ENCODE data around the gene PFKFB2. TPM values are rescaled to one million over a fixed set of nuclear protein-coding genes. Genes with fewer than 3 reads are reported as not detected.

Gene PFKFB2
- total RNA-seq, 4 donors from 2014 or later: 9.4 to 28.7 (median 12.3) TPM

DNA sequence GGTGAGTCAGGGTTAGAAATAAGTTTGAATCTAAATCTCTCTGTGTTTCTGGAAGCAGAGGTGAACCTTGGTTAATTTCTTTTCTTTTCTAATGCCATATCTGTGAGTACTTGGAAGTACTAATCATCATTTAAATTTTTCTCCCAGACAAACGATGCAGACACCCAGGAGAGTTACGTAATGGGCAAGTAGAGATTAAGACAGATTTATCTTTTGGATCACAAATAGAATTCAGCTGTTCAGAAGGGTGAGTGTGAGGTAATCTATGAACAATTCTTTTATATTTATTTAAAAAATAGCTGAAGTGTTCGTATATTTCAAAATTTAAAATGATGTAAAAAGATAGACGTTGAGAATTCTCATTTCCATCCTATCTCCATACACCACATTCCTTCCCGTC lies 62.2 kb downstream of the PFKFB2 start:
- Histone ChIP-seq H3K36me3 (no peaks in the 10 kb centered on the region), H3K27ac (no peak overlapping the region), H3K4me3 (no peak overlapping the region), H3K9me3 (no peaks in the 10 kb centered on the region), H3K27me3 (peaks cover 0 to 6% (median 0%) of the 10 kb centered on the region in 4 donors), H3K4me1 (no peaks in the 10 kb centered on the region)
- intact Hi-C loops (cut with DNase I): no loop called here
- 55 to 59% methylated on average over 5 of the region's 5 CpGs for WGBS, 2 donors
- TF ChIP-seq, protein P1, sequence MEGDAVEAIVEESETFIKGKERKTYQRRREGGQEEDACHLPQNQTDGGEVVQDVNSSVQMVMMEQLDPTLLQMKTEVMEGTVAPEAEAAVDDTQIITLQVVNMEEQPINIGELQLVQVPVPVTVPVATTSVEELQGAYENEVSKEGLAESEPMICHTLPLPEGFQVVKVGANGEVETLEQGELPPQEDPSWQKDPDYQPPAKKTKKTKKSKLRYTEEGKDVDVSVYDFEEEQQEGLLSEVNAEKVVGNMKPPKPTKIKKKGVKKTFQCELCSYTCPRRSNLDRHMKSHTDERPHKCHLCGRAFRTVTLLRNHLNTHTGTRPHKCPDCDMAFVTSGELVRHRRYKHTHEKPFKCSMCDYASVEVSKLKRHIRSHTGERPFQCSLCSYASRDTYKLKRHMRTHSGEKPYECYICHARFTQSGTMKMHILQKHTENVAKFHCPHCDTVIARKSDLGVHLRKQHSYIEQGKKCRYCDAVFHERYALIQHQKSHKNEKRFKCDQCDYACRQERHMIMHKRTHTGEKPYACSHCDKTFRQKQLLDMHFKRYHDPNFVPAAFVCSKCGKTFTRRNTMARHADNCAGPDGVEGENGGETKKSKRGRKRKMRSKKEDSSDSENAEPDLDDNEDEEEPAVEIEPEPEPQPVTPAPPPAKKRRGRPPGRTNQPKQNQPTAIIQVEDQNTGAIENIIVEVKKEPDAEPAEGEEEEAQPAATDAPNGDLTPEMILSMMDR (IDR thresholded peaks at IDR 0.05): no peak
- no peak for TF ChIP-seq POLR2A (IDR thresholded peaks at IDR 0.05)
- DNase-seq: no peak

DNA sequence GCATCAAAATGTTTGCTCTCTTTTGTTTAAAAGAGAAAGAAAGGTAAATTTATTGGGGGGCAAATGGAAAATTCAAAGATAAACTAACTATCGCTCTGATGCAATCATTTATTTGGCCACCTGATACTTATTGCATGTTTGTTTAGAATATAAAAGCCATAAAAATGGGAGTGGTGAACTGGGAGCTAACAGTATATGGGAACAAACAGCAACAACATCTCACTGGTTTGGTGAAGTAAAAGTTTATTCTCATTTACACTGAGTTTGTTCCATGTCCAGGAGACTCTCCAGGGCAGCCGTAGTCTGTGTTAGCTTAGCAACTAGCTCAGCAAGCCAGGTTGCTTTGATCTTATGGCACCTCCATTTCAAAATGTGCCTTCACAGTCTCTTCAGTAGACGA lies 71.3 kb downstream of the PFKFB2 start:
- WGBS, 2 donors: 73% methylated on average over 3 of the region's 3 CpGs
- peaks cover 0 to 17% (median 0%) of the 10 kb centered on the region in 3 donors for H3K9me3 ChIP-seq
- no peak overlapping the region for H3K27ac ChIP-seq
- DNase-seq: no peak
- no peaks in the 10 kb centered on the region for H3K27me3 ChIP-seq
- no peaks in the 10 kb centered on the region for H3K4me1 ChIP-seq
- H3K36me3 ChIP-seq: no peaks in the 10 kb centered on the region
- intact Hi-C loops (cut with DNase I): no loop called here
- TF ChIP-seq POLR2A (IDR thresholded peaks at IDR 0.05): no peak
- TF ChIP-seq, protein P1 (IDR thresholded peaks at IDR 0.05): no peak
- H3K4me3 ChIP-seq: no peak overlapping the region

DNA sequence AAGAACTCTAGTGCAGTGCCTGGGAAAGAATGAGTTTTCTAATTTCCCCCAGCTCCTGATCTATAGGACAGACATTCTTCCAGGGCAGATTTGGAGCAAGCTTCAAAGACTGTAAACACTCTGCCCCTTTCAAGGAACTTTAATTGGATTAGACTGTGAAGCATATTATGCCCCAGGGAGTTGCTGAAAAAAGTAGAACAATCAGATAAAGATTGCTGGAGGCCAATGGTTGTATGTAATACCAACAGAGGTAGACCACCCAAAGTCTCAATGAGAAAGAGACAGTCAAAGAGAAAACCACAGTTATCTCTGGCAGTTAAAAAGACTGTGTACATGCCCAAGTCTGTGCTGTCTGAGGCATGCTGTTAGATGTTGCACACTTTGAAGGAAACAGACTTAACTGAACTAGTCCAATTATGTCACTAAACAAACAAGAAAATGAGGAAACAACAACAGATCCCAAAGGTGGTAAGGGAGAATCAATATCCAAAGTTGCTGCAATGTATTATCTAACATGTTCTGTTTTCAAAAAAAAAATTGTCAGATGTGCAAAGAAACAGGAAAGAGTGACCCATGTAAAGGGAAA lies 75.4 kb downstream of the PFKFB2 start:
- H3K4me1 ChIP-seq: no peaks in the 10 kb centered on the region
- no peaks in the 10 kb centered on the region for H3K27me3 ChIP-seq
- DNase-seq: no peak
- no peak overlapping the region for H3K4me3 ChIP-seq
- no peak overlapping the region for H3K27ac ChIP-seq
- H3K36me3 ChIP-seq: no peaks in the 10 kb centered on the region
- intact Hi-C loops (cut with DNase I): no loop called here
- H3K9me3 ChIP-seq: peaks cover 0 to 25% (median 0%) of the 10 kb centered on the region in 3 donors
- TF ChIP-seq, protein P1 (IDR thresholded peaks at IDR 0.05): no peak
- TF ChIP-seq POLR2A (IDR thresholded peaks at IDR 0.05): no peak

DNA sequence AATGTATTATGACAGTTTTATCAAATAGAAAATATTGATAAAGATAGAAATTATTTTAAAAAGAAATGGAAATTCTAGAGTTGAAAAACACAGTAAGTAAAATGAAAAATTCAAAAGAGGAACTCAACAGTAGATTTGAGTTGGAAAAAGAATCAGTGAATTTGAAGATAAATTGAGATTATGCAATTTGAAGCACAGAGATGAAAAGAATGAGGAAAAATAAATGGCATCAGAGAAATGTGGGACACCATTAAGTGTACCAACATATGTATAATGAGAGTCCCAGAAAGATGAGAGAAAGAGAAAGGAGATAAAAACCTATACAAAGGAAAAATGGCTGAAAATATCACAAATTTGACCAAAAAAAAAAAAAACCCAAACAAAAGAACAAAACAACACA lies 76.0 kb downstream of the PFKFB2 start:
- TF ChIP-seq, protein P1 (IDR thresholded peaks at IDR 0.05): no peak
- TF ChIP-seq POLR2A (IDR thresholded peaks at IDR 0.05): no peak
- no peak overlapping the region for H3K4me3 ChIP-seq
- no peak overlapping the region for H3K27ac ChIP-seq
- no peaks in the 10 kb centered on the region for H3K27me3 ChIP-seq
- intact Hi-C loops (cut with DNase I): no loop called here
- DNase-seq: no peak
- H3K36me3 ChIP-seq: no peaks in the 10 kb centered on the region
- no peaks in the 10 kb centered on the region for H3K4me1 ChIP-seq
- peaks cover 0 to 25% (median 0%) of the 10 kb centered on the region in 3 donors for H3K9me3 ChIP-seq

Other genes starting within 250 kb of the PFKFB2 start
- 1 to 10 TPM in 1 of 4 donors, not detected in 3; 1.1 TPM for gene IL20, start 187.7 kb upstream of the PFKFB2 start, total RNA-seq
- gene IL24, start 155.8 kb upstream of the PFKFB2 start, total RNA-seq: not detected
- gene FCMR, start 131.3 kb upstream of the PFKFB2 start, total RNA-seq: 1 to 10 TPM in 1 of 4 donors, under 1 TPM in 2, not detected in 1; 0.88 to 4.2 (median 1.00) TPM
- gene PIGR, start 106.8 kb upstream of the PFKFB2 start, total RNA-seq: 100 to 1,000 TPM in 1 of 4 donors, 1 to 10 TPM in 1, under 1 TPM in 1, not detected in 1; 0.99 to 144 (median 1.1) TPM
- not detected for gene FCAMR, start 82.8 kb upstream of the PFKFB2 start, total RNA-seq
- gene C1orf116, start 20.5 kb upstream of the PFKFB2 start, total RNA-seq: 100 to 1,000 TPM in 1 of 4 donors, 10 to 100 TPM in 3; 52.8 to 173 (median 86.4) TPM
- 10 to 100 TPM in 3 of 4 donors, 1 to 10 TPM in 1; 9.6 to 32.0 (median 22.9) TPM for gene YOD1, start 2.1 kb upstream of the PFKFB2 start, total RNA-seq
- under 1 TPM in 1 of 4 donors, not detected in 3; 0.38 TPM for gene C4BPB, start 35.6 kb downstream of the PFKFB2 start, total RNA-seq
- gene C4BPA, start 51.0 kb downstream of the PFKFB2 start, total RNA-seq: under 1 TPM in 1 of 4 donors, not detected in 3; 0.67 TPM